ENCODE results near the gene WDR59. TPM values are rescaled to one million over a fixed set of nuclear protein-coding genes. Genes with fewer than 3 reads are reported as not detected.

The WDR59 gene
- total and polyA plus RNA-seq, 9 of the 15 experiments (the other 6 are each of a cell fraction or from before 2014, with no cell fraction given), result 12.7 to 126 (median 34.7) TPM

DNA sequence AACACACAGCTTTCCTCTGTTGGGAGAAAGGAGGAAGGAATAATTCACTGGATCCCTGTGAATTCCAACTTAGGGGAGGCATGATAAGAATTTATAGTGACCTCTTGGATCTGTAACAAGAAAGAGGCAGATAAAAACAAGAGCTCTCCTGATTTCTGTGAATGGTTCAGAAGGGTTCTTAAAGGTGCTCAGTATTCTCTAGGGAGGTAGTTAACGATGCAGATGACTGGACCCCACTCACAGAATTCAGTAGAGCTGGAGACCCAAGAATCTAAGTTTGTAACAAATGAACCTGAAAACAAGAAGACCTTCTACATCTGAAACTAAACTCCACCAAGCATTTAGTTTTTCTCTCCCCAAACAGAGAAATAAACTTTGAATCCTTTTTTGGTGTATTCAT, 22.5 kb upstream of the WDR59 start:
- no peak for FAIRE-seq
- WGBS (ENCODE audit: insufficient coverage, low coverage, missing lambda C conversion rate), result 69% methylated on average over 1 of the region's 1 CpG
- no peak overlapping the region for H3K27ac ChIP-seq (ENCODE audit: extremely low read depth, low read depth, low read length)

More for the DNA sequence above, 22.5 kb upstream of the WDR59 start:
- Histone ChIP-seq H3K9me1 (ENCODE audit: control insufficient read depth, insufficient read depth, low read length) (no peaks in the 10 kb centered on the region), H3K27me3 (ENCODE audit: control insufficient read depth in 2 of 2, insufficient read depth in 2 of 2, low read length in 2 of 2) (no peaks in the 10 kb centered on the region), H3K9ac (ENCODE audit: insufficient read depth in 1 of 2, low read depth in 2 of 2, low read length in 2 of 2) (no peak overlapping the region), H2AFZ (ENCODE audit: low read depth, low read length) (no peak overlapping the region), H3K9me3 (replicated peaks; ENCODE audit: control insufficient read depth, insufficient read depth, low read depth, low read length) (no peaks in the 10 kb centered on the region), H3K36me3 (ENCODE audit: control insufficient read depth, insufficient read depth, low read length) (peaks cover 13% of the 10 kb centered on the region; the same call in 2 of the 3 replicates), H3K79me2 (ENCODE audit: control insufficient read depth, insufficient read depth, low read length) (peaks cover 98% of the 10 kb centered on the region), H3K4me2 (ENCODE audit: insufficient read depth, low read length) (no peak overlapping the region), H3K4me1 (replicated peaks in 1 of 2; ENCODE audit: control insufficient read depth in 2 of 2, insufficient read depth in 2 of 2, low read length in 2 of 2) (peaks cover 24 to 33% of the 10 kb centered on the region in 2 experiments), H3K4me3 (no peak overlapping the region), H4K20me1 (replicated peaks; ENCODE audit: control insufficient read depth, insufficient read depth, low read length) (peaks cover 13% of the 10 kb centered on the region; the same call in 1 of the 2 replicates)
- no peak for DNase-seq (ENCODE audit: extremely low read depth in 1 of 4, low spot score in 3 of 4)
- ChIA-PET CTCF (ENCODE audit: low intra/inter-chr PET ratio) (no interaction called here), POLR2A (interaction anchor here (0.6 to 1.4 kb wide), 2 partner anchors 10 to 76 kb away, joined by 4 read pairs; no protein-coding TSS in a partner anchor)
- intact Hi-C loops (cut with micrococcal nuclease) (no loop called here), in situ Hi-C loops (cut with MboI) (no loop called here)
- TF ChIP-seq RUNX1 (IDR thresholded peaks at IDR 0.05; ENCODE audit: low read depth) (no peak), BRCA1 (IDR thresholded peaks at IDR 0.05) (no peak), BRCA1 (CRISPR knock-in tag; IDR thresholded peaks at IDR 0.05) (no peak), TRIM28 (IDR thresholded peaks at IDR 0.05) (no peak), CHCHD3 (CRISPR knock-in tag; IDR thresholded peaks at IDR 0.05) (no peak), SIX5 (IDR thresholded peaks at IDR 0.05; ENCODE audit: borderline replicate concordance in 1 of 2, insufficient read depth in 1 of 2, low read depth in 1 of 2, low read length in 2 of 2) (no peak), SAP30 (IDR thresholded peaks at IDR 0.05; ENCODE audit: borderline replicate concordance, insufficient read depth, low read depth, low read length, poor library complexity, severe bottlenecking) (no peak)
- TF ChIP-seq, protein P1, sequence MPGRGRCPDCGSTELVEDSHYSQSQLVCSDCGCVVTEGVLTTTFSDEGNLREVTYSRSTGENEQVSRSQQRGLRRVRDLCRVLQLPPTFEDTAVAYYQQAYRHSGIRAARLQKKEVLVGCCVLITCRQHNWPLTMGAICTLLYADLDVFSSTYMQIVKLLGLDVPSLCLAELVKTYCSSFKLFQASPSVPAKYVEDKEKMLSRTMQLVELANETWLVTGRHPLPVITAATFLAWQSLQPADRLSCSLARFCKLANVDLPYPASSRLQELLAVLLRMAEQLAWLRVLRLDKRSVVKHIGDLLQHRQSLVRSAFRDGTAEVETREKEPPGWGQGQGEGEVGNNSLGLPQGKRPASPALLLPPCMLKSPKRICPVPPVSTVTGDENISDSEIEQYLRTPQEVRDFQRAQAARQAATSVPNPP (IDR thresholded peaks at IDR 0.05; ENCODE audit: borderline replicate concordance, insufficient read depth, insufficient read length), result no peak
- no TSS peak for BruUV-seq (replicated peaks)
- no peak for ATAC-seq
